Measurements from ENCODE around the gene TRIB2. TPM values are rescaled to one million over a fixed set of nuclear protein-coding genes. Genes with fewer than 3 reads are reported as not detected.

Gene TRIB2
- total and polyA plus RNA-seq, 2 of the 4 experiments (the other 2 are of a cell fraction), result 12.0 to 12.7 TPM

GRCh38 chr2:12769492-12770105, 52.9 kb downstream of the TRIB2 start:
- ATAC-seq (ENCODE audit: low read depth), result no peak
- Histone ChIP-seq H2AK9ac (replicated peaks; ENCODE audit: low read depth, low read length, poor library complexity) (no peak overlapping the region), H4K8ac (ENCODE audit: low read depth in 2 of 2, low read length in 2 of 2) (no peak overlapping the region)

More at GRCh38 chr2:12769492-12770105, 52.9 kb downstream of the TRIB2 start:
- no peak overlapping the region for H2BK120ac ChIP-seq (ENCODE audit: low read depth, low read length)
- peak; percentile 24 for DNase-seq
- CTCF ChIA-PET, result no interaction called here
- H3K14ac ChIP-seq (replicated peaks; ENCODE audit: low read depth, low read length), result no peak overlapping the region
- POLR2A ChIA-PET (ENCODE audit: unreplicated experiment), result no interaction called here
- dilution Hi-C loops (cut with HindIII; ENCODE audit: low sequenced_read_pairs, unreplicated experiment), result no loop called here
- H3K4ac ChIP-seq (ENCODE audit: low read depth, low read length), result no peak overlapping the region
- no peaks in the 10 kb centered on the region for H3K27me3 ChIP-seq (ENCODE audit: control insufficient read depth, insufficient read depth, low read length)
- in situ Hi-C loops (cut with MboI; ENCODE audit: low sequenced_read_pairs), result no loop called here
- no peaks in the 10 kb centered on the region; the same call in 1 of the 2 replicates for H3K9me3 ChIP-seq (ENCODE audit: control insufficient read depth, insufficient read depth, low read length)
- peaks cover 12% of the 10 kb centered on the region for H3K4me1 ChIP-seq (ENCODE audit: control insufficient read depth, insufficient read depth, low read length)
- peak overlapping the region; percentile 6 for H2AFZ ChIP-seq (replicated peaks; ENCODE audit: low read length, poor library complexity)
- H2BK15ac ChIP-seq (ENCODE audit: low read depth, low read length), result no peak overlapping the region
- TF ChIP-seq CEBPB (IDR thresholded peaks at IDR 0.05; ENCODE audit: low read depth, low read length) (peak; percentile 50), RAD21 (IDR thresholded peaks at IDR 0.05; ENCODE audit: low read length) (no peak)
- no peak overlapping the region for H2AK5ac ChIP-seq (ENCODE audit: low read depth, low read length)
- no peak overlapping the region for H4K91ac ChIP-seq (ENCODE audit: insufficient read depth, low read depth, low read length)
- BruUV-seq (replicated peaks), result no TSS peak
- no peaks in the 10 kb centered on the region for H4K20me1 ChIP-seq (ENCODE audit: insufficient read depth, low read length)
- WGBS, 2 experiments (ENCODE audit: extremely low coverage in 2 of 2, insufficient read length in 1 of 2), result 100% methylated on average over 2 of the region's 9 CpGs; no CpG with 5 or more reads in 1 of the 2 experiments
- no peak overlapping the region for H3K23ac ChIP-seq (ENCODE audit: low read depth, low read length)
- H3K27ac ChIP-seq (ENCODE audit: insufficient read depth, low read length), result no peak overlapping the region
- no peak overlapping the region for H3K18ac ChIP-seq (ENCODE audit: low read depth, low read length)
- no peak overlapping the region for H2BK20ac ChIP-seq (ENCODE audit: low read depth, low read length)
- H3K79me1 ChIP-seq (ENCODE audit: low read depth in 1 of 2, low read length in 2 of 2), result no peaks in the 10 kb centered on the region
- H3K56ac ChIP-seq (ENCODE audit: extremely low read depth, insufficient read depth, low read length), result no peak overlapping the region
- H2BK5ac ChIP-seq (ENCODE audit: low read depth, low read length, poor library complexity, severe bottlenecking), result no peak overlapping the region
- no peak overlapping the region for H3K4me3 ChIP-seq (ENCODE audit: insufficient read depth, low read depth, low read length)
- H3K4me2 ChIP-seq (ENCODE audit: low read depth, low read length), result no peak overlapping the region
- intact Hi-C loops (cut with micrococcal nuclease), result loop anchor here (5.0 kb wide), 1 partner anchor 33 kb away; no protein-coding TSS in a partner anchor
- no peak overlapping the region for H3K9ac ChIP-seq (ENCODE audit: low read depth, low read length)
- H3K36me3 ChIP-seq (ENCODE audit: control insufficient read depth, insufficient read depth, low read length), result no peaks in the 10 kb centered on the region
- H3K9me1 ChIP-seq (ENCODE audit: insufficient read depth, low read length), result no peaks in the 10 kb centered on the region; the same call in none of the 2 replicates
- H4K5ac ChIP-seq (ENCODE audit: low read depth, low read length), result no peak overlapping the region
